ENCODE data around the gene CUEDC2.

CUEDC2 gene

DNA sequence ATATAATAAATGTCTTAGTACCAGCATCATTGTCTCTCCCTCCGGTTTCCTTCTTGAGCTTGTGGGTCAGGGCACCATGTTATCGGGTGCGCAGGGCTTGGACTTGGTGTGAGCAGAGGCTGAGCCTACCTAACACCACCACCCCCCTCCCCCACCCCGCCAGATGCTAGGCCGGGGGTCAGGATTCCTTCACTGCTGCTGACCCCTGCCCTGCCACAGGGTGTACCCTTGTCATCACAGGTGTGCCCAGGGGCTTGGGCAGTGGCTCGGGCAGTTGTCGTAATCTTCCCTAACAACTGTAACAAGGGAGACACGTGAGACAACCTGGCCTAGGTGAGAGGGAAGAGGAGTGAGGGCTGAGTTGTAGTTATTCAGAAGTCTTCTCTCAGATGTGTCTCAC lies 49.5 kb downstream of the CUEDC2 start:
- TF ChIP-seq, protein P1, sequence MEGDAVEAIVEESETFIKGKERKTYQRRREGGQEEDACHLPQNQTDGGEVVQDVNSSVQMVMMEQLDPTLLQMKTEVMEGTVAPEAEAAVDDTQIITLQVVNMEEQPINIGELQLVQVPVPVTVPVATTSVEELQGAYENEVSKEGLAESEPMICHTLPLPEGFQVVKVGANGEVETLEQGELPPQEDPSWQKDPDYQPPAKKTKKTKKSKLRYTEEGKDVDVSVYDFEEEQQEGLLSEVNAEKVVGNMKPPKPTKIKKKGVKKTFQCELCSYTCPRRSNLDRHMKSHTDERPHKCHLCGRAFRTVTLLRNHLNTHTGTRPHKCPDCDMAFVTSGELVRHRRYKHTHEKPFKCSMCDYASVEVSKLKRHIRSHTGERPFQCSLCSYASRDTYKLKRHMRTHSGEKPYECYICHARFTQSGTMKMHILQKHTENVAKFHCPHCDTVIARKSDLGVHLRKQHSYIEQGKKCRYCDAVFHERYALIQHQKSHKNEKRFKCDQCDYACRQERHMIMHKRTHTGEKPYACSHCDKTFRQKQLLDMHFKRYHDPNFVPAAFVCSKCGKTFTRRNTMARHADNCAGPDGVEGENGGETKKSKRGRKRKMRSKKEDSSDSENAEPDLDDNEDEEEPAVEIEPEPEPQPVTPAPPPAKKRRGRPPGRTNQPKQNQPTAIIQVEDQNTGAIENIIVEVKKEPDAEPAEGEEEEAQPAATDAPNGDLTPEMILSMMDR (IDR thresholded peaks at IDR 0.05): no peak
- TF ChIP-seq ZFX (IDR thresholded peaks at IDR 0.05; ENCODE audit: borderline replicate concordance): no peak
- H3K27ac ChIP-seq: no peak overlapping the region

DNA sequence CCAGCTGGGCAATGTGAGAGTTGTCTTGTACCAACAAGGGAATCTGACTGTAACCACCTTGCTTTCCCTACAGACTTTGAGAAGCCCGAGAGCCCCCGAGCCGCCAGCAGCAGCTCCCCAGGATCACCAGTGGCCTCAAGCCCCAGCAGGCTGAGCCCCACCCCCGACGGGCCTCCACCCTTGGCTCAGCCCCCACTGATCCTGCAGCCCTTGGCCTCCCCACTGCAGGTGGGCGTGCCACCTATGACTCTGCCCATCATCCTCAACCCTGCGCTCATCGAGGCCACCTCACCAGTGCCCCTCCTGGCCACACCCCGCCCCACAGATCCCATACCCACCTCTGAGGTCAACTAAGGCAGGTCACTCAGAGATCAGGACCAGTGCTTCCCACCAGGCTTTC lies 50.4 kb downstream of the CUEDC2 start:
- TF ChIP-seq ZFX (IDR thresholded peaks at IDR 0.05; ENCODE audit: borderline replicate concordance): no peak
- TF ChIP-seq, protein P1 (IDR thresholded peaks at IDR 0.05): no peak
- H3K27ac ChIP-seq: no peak overlapping the region

DNA sequence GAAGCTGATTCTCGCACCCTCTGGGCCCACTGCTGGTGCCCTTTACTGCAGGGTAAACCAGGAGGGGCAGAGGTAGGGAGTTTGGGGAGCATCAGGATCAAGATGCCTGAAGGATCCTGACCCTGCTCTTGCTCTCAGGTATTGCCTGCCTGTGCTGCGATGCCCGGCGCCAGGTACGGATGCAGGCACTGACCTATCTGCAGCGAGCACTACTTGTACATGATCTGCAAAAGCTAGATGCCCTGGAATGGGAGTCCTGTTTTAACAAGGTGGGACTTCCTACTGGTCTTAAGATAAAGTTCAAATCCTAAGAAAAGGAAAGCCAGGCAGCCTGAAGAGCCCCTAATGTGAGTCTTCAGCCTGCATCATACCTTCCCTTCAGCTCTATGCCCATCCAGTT lies 53.0 kb downstream of the CUEDC2 start:
- no peak for TF ChIP-seq ZFX (IDR thresholded peaks at IDR 0.05; ENCODE audit: borderline replicate concordance)
- TF ChIP-seq, protein P1 (IDR thresholded peaks at IDR 0.05): no peak
- no peak overlapping the region for H3K27ac ChIP-seq

DNA sequence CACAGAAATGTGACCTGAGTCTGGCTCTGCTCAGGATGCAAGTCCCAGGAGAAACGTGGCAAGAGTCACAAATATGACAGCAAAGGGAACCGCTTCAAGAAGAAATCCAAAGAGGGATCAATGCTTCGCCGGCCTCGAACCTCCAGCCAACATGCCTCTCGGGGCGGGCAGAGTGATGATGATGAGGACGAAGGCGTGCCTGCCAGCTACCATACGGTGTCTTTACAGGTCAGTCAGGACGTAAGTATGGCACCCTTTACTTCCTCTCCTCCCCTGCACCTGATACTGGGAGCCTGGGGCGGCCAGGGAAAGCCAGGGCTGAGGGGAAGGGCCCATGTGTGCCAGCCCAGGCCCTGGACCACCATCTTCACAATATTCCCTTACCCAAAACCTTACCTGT lies 55.5 kb downstream of the CUEDC2 start:
- TF ChIP-seq, protein P1 (IDR thresholded peaks at IDR 0.05): no peak
- TF ChIP-seq ZFX (IDR thresholded peaks at IDR 0.05; ENCODE audit: borderline replicate concordance): no peak
- H3K27ac ChIP-seq: no peak overlapping the region

DNA sequence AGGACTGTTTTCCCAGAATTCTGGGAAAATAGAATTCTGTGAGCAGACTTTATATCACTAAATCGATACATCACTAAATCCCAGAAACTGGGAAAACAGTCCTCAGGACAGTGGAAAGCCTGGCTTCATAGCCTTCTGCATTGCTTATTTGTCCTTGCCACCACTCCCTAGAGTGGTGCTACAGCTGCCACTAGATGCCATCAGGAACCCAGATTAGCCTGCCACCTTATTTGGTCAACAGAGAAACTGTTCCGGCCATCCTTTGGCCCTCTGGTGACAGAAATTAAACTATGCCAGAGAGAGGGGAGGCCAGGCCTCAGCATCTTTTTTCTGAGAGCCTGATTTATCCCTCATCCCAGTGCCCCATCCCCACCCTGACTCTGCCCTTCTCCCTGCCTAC lies 56.5 kb downstream of the CUEDC2 start:
- TF ChIP-seq ZFX (IDR thresholded peaks at IDR 0.05; ENCODE audit: borderline replicate concordance): no peak
- TF ChIP-seq, protein P1 (IDR thresholded peaks at IDR 0.05): no peak
- H3K27ac ChIP-seq: no peak overlapping the region

DNA sequence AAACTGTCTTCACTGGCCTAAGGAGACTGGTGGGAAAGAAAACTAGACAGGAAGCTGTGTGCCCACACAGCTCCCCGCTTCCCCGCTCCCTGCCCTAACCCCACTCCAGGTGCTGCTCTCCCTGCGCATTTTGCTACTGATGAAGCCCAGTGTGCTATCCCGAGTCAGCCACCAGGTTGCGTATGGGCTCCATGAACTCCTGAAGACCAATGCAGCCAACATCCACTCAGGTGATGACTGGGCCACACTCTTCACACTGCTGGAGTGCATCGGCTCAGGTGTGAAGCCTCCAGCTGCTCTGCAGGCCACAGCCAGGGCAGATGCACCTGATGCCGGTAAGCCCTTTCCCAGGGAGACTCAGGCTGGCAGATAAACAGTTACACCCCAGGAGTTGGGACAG lies 57.1 kb downstream of the CUEDC2 start:
- H3K27ac ChIP-seq: no peak overlapping the region
- TF ChIP-seq, protein P1 (IDR thresholded peaks at IDR 0.05): no peak
- TF ChIP-seq ZFX (IDR thresholded peaks at IDR 0.05; ENCODE audit: borderline replicate concordance): no peak

Data from 22Rv1 (cell line).